Keratinocyte (primary cell): ENCODE measurements around the gene RBP2. TPM values are rescaled to one million over a fixed set of nuclear protein-coding genes. Genes with fewer than 3 reads are reported as not detected.

Experiments
- DNase-seq: peaks from one replicate; pipeline ENCODE4 v3.0.0-alpha.2; 2011; ENCODE audit warnings: low read depth, missing footprints, low spot score
- FAIRE-seq: peaks from 2 replicates; lab custom pipeline; 2011; peaks lifted over from hg19 to GRCh38; lab: Jason Lieb, UNC
- H2AFZ ChIP-seq: 2 replicates; pipeline ENCODE4 v1.6.0; 2012; ENCODE audit warnings: low read length, control low read depth, inconsistent platforms; ENCODE audit not compliant: control insufficient read depth
- H3K27ac ChIP-seq: 2 replicates; pipeline ENCODE4 v1.5.1; 2011; ENCODE audit warnings: low read length; ENCODE audit not compliant: control insufficient read depth, insufficient read depth
- H3K27me3 ChIP-seq: 3 replicates; pipeline ENCODE4 v1.6.0; 2011; ENCODE audit warnings: low read length; ENCODE audit not compliant: control insufficient read depth, insufficient read depth; ENCODE audit errors: extremely low read depth
- H3K36me3 ChIP-seq, 2 experiments: 2 replicates in 1 of 2; 3 replicates in 1 of 2; pipeline ENCODE4 v1.5.1; 2011; ENCODE audit warnings: low read length in 2 of 2, mild to moderate bottlenecking in 1 of 2; ENCODE audit not compliant: control insufficient read depth in 2 of 2, insufficient read depth in 2 of 2; ENCODE audit errors: extremely low read depth in 1 of 2
- H3K4me1 ChIP-seq: 3 replicates; pipeline ENCODE4 v1.5.1; 2011; ENCODE audit warnings: low read length; ENCODE audit not compliant: control insufficient read depth, insufficient read depth; ENCODE audit errors: extremely low read depth
- H3K4me2 ChIP-seq: 3 replicates; pipeline ENCODE4 v1.6.0; 2011; ENCODE audit warnings: low read depth, low read length; ENCODE audit not compliant: control insufficient read depth, insufficient read depth; ENCODE audit errors: extremely low read depth
- H3K4me3 ChIP-seq, 3 experiments: fragments of 200-600 bp in 1 of 3; sonication (generic) in 1 of 3; 2 replicates in 2 of 3; 3 replicates in 1 of 3; pipeline ENCODE4 v1.5.1; 2011 to 2016; ENCODE audit warnings: low read length in 3 of 3, mild to moderate bottlenecking in 3 of 3, control low read depth in 2 of 3, inconsistent platforms in 1 of 3, low read depth in 1 of 3, mixed read lengths in 1 of 3, mixed run types in 1 of 3, moderate library complexity in 1 of 3; ENCODE audit not compliant: control insufficient read depth in 2 of 3, insufficient read depth in 2 of 3; ENCODE audit errors: extremely low read depth in 1 of 3
- H3K79me2 ChIP-seq: 2 replicates; pipeline ENCODE4 v1.6.0; 2012; ENCODE audit warnings: low read length; ENCODE audit not compliant: control insufficient read depth, insufficient read depth
- H3K9ac ChIP-seq: 3 replicates; pipeline ENCODE4 v1.6.0; 2011; ENCODE audit warnings: low read length; ENCODE audit not compliant: control insufficient read depth, insufficient read depth; ENCODE audit errors: extremely low read depth
- H3K9me1 ChIP-seq: 3 replicates; pipeline ENCODE4 v1.6.0; 2011; ENCODE audit warnings: low read length; ENCODE audit not compliant: control insufficient read depth, insufficient read depth; ENCODE audit errors: extremely low read depth
- H3K9me3 ChIP-seq: 2 replicates; pipeline ENCODE4 v1.5.1; 2012; ENCODE audit warnings: low read depth, low read length; ENCODE audit not compliant: control insufficient read depth
- H4K20me1 ChIP-seq: 3 replicates; pipeline ENCODE4 v1.6.0; 2011; ENCODE audit warnings: low read length; ENCODE audit not compliant: control insufficient read depth, insufficient read depth; ENCODE audit errors: extremely low read depth
- EZH2 ChIP-seq: IDR thresholded peaks from one replicate; pipeline ENCODE4 v1.6.1; 2012; ENCODE audit warnings: inconsistent platforms, mild to moderate bottlenecking, low read length, moderate library complexity
- dilution Hi-C: fragments of 300-500 bp; cut with MboI; formaldehyde crosslinking; loops from one replicate; pipeline ENCODE4 v1.7.0; 2020; ENCODE audit warnings: low sequenced_read_pairs; ENCODE audit not compliant: extremely low pct_ligation_motif_present
- polyA plus RNA-seq, 5 experiments: library from polyadenylated mRNA; depleted of rRNA in 3 of 5; stranded (reverse) in 3 of 5; stranded (forward) in 1 of 5; unstranded in 1 of 5; fragments of >200 nt; gene quantifications; 1 replicate in 1 of 5; 2 replicates in 3 of 5; 3 replicates in 1 of 5; pipeline versions ENCODE4 v1.2.1 to v1.2.3, GENCODE V29; 2011 to 2012; ENCODE audit warnings: missing spikeins in 2 of 5, low read depth in 1 of 5, low replicate concordance in 1 of 5
- TF ChIP-seq, protein P1 (sequence below), 3 experiments: IDR thresholded peaks in 1 of 3; conservative IDR thresholded peaks in 1 of 3; optimal IDR thresholded peaks in 1 of 3; 2 replicates in 2 of 3; 3 replicates in 1 of 3; pipeline versions ENCODE3 to v1.5.1; 2011; ENCODE audit warnings: low read length in 3 of 3, mild to moderate bottlenecking in 3 of 3, moderate library complexity in 2 of 3, control low read depth in 1 of 3, inconsistent platforms in 1 of 3; ENCODE audit not compliant: insufficient read depth in 2 of 3; ENCODE audit errors: extremely low read depth in 1 of 3

The RBP2 gene
- polyA plus RNA-seq, 1 donor (not counting 4 experiments of a cell fraction or from before 2014, with no cell fraction given): not detected

GRCh38 chr3:139465636-139466035, 10.7 kb downstream of the RBP2 start:
- no peak for DNase-seq
- no peaks in the 10 kb centered on the region for H4K20me1 ChIP-seq
- no peaks in the 10 kb centered on the region for H3K36me3 ChIP-seq
- FAIRE-seq: no peak
- no peak overlapping the region for H3K4me3 ChIP-seq
- H3K4me2 ChIP-seq: no peak overlapping the region
- no peak overlapping the region for H2AFZ ChIP-seq
- H3K27me3 ChIP-seq: no peaks in the 10 kb centered on the region
- H3K79me2 ChIP-seq: no peaks in the 10 kb centered on the region
- TF ChIP-seq, protein P1, sequence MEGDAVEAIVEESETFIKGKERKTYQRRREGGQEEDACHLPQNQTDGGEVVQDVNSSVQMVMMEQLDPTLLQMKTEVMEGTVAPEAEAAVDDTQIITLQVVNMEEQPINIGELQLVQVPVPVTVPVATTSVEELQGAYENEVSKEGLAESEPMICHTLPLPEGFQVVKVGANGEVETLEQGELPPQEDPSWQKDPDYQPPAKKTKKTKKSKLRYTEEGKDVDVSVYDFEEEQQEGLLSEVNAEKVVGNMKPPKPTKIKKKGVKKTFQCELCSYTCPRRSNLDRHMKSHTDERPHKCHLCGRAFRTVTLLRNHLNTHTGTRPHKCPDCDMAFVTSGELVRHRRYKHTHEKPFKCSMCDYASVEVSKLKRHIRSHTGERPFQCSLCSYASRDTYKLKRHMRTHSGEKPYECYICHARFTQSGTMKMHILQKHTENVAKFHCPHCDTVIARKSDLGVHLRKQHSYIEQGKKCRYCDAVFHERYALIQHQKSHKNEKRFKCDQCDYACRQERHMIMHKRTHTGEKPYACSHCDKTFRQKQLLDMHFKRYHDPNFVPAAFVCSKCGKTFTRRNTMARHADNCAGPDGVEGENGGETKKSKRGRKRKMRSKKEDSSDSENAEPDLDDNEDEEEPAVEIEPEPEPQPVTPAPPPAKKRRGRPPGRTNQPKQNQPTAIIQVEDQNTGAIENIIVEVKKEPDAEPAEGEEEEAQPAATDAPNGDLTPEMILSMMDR (optimal IDR thresholded peaks at IDR 0.05 in 1 of 3, IDR thresholded peaks at IDR 0.05 in 1 of 3, conservative IDR thresholded peaks at IDR 0.05 in 1 of 3; ENCODE audit: extremely low read depth in 1 of 3, insufficient read depth in 2 of 3, low read length in 3 of 3): no peak
- TF ChIP-seq EZH2: no peak
- no peak overlapping the region for H3K27ac ChIP-seq
- H3K9me1 ChIP-seq: no peaks in the 10 kb centered on the region
- no peaks in the 10 kb centered on the region for H3K9me3 ChIP-seq
- dilution Hi-C loops: no loop called here
- no peak overlapping the region for H3K9ac ChIP-seq
- no peaks in the 10 kb centered on the region for H3K4me1 ChIP-seq

GRCh38 chr3:139463466-139463865, 12.8 kb downstream of the RBP2 start:
- H3K79me2 ChIP-seq: no peaks in the 10 kb centered on the region
- no peak for FAIRE-seq
- no peaks in the 10 kb centered on the region for H3K9me1 ChIP-seq
- H3K4me1 ChIP-seq: peaks cover 4% of the 10 kb centered on the region
- H2AFZ ChIP-seq: no peak overlapping the region
- H3K27me3 ChIP-seq: no peaks in the 10 kb centered on the region
- no peak overlapping the region for H3K27ac ChIP-seq
- no peak overlapping the region for H3K4me2 ChIP-seq
- no peak overlapping the region for H3K9ac ChIP-seq
- no peak for DNase-seq
- dilution Hi-C loops: no loop called here
- H4K20me1 ChIP-seq: no peaks in the 10 kb centered on the region
- TF ChIP-seq, protein P1 (optimal IDR thresholded peaks at IDR 0.05 in 1 of 3, IDR thresholded peaks at IDR 0.05 in 1 of 3, conservative IDR thresholded peaks at IDR 0.05 in 1 of 3; ENCODE audit: extremely low read depth in 1 of 3, insufficient read depth in 2 of 3, low read length in 3 of 3): no peak
- TF ChIP-seq EZH2: no peak
- no peaks in the 10 kb centered on the region for H3K36me3 ChIP-seq
- H3K4me3 ChIP-seq: no peak overlapping the region
- no peaks in the 10 kb centered on the region for H3K9me3 ChIP-seq
